GM18868 (cell line): ENCODE results near the gene WNK2.

Source experiments
- ATAC-seq: cut with Tn5 transposase; IDR thresholded peaks from one replicate; pipeline ENCODE4 v1.9.1; 2021; ENCODE audit warnings: mild to moderate bottlenecking, moderate library complexity; ENCODE audit not compliant: unreplicated experiment

Gene WNK2

GRCh38 chr9:93303258-93303771 is 119.4 kb downstream of the WNK2 start:
- ATAC-seq, result no peak

DNA sequence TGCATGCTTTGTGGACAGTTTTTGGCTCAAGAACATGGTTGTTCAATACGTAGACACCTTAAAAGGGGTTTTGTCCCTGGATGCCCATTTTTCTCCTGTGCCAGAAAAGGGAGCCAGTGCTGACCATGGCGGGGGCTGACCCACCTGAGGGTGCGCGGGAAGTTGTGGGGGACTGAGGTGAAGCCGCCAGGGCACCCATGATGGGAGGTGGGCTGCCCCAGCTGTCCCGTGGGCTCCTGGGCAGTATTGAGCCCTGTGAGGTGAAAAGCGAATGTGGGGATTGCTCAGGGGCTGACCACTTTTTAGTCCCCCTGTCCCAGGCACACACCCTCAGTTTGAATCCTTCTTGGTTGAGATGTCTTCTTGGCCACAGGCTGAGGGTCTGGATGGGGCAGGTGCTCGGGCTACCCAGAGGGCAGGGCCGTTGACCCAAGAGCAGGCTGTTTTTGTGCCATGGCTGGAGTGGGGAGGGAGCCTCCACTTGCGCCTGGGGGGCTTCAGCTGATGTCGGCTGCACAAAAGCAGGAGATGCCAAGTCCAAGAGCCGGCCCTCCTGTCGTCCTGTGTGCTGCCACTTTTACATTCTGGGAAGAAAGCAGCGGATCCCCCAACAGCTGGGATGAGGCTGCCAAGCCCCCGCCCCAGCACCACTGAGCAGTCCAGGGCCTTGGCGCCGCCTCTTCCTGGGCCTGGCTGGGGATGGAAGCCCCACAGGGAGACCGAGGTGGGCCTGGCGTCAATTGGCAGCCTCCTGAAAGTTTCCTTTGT is 120.1 kb downstream of the WNK2 start:
- ATAC-seq, result no peak

DNA sequence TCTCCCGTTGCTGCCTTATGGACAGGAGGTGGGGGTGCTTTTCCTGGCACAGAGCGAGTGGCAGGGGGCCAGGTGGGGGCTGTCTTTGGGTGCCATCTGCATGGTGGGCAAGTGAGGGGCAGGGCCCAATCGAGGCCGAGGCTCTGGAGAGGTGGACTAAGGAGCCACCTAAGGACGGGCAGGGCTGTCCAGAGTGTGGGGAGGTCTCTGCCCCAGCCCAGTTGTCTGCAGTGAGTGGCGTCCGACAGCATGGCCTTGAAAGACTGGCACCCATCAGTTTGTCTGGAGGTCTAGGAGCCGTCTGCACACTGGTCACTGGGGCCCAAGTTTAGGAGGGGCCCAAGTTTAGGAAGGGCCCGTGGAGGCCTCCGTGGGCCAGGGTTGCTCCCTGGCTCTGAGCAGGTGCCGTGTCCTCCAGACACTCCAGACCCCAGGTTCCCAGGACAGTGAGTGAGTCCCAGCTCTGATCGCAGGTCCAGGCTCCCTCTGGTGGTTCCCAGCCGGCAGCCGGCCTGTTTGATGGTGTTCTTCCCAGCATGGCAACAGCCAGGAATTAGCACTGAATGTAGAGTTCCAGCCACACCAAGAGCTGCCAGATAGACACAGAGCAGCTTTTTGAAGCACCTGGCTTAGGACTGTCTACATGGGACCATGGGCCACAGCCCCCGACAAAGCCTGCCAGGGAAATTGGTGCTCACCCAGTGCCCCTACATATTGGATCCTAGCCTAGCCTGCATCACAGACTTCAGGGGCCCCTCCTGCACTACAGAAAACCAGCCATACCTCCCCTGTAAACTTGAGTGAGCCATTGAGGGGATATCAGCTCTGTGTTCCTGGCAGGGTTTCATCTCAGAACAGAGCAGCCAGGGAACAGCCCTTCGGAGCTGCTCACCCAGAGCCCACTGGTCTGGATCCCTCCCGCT is 120.9 kb downstream of the WNK2 start:
- ATAC-seq, result no peak

GRCh38 chr9:93305497-93306020 is 121.6 kb downstream of the WNK2 start:
- ATAC-seq, result no peak

DNA sequence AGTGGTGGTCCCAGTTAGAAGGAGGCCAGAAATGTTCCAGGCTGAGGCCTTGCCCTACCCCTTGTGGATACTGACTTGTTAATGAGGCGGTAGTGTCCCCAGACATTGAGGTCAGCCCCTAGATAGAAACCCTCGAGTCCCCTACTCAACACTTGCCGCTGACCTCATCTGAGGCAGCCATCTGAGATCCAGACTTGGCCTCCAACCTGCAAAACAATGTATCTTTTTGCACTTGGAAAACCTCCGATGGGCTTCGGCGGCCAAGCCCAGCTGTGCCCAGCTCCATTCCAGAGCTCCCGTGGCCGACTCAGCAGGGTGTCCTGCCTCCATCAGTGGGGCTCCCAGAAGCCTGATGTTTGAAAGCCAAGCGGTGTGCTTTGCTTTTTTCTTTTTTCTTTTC is 122.1 kb downstream of the WNK2 start:
- ATAC-seq, result no peak

DNA sequence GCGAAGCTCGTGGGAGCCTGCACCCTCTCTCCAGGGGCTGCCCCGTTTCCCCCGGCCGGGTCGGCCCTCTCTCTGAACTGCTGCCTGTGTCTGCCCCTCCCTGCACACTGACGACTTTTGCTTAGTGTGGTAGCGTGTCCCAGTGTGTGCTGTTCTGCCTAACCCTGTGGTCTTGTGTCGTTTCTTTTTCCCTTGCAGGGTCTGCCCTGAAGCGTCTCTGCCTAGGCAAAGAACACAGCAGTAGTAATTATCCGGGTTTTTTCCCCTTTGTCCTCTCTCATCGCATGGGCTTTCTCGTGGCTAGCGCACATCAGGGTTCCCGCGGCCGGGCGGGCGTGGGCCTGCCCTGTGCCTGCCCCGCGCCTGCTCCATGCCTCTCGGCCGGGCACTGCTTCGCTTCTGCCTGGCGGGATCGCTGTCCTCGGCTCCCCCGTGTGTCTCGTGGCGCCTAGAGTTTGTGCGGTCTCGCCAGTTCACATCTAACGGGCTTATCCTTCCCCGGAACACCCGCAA is 122.7 kb downstream of the WNK2 start:
- no peak for ATAC-seq

- ATAC-seq, result no peak
Observed at GRCh38 chr9:93307468-93308157, 123.7 kb downstream of the WNK2 start.

GRCh38 chr9:93308158-93308602 is 124.2 kb downstream of the WNK2 start:
- no peak for ATAC-seq

DNA sequence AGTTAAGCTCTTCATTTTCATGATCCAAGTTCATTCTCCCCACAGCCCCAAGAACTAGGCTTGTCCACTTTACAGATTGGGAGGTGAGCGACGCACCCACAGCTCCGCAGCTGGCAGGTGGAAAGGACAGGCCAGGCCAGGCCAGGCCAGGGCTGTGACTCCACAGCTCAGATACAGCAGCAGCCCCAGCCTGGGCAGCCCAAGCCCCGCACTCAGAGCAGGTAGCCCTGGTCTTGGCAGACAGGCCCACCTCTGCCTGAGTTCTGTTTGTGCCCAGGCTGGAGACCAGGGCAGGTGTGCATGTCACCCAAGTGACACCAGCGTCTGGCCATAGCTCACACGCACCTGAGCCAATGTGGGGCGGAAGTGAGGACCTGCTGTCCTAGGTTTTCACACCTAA is 124.7 kb downstream of the WNK2 start:
- no peak for ATAC-seq

DNA sequence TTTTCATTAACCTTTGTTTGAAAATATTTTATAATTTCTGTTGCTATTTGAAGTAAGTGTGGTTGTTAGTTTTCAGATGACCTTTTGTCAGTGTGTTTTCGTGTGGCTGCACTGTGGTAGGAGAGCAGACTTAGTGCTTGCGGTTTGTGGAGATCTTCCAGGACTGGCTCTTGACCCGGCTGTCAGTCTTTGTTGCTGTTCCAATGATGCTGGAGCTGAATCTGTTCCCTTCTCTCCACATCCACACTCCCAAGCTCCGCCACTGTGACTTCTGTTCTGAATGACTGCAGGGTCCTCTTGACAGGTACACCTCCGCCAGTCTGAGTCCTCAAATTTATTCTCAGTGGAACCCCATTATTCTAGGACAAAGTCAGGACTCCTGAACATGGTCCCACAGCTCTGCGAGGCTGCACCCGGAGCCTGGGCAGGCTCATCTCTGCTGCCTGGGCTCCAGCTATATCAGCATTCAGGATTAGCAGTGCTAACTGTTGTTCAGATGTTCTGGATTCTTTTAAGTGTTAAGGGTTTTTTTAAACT is 126.0 kb downstream of the WNK2 start:
- no peak for ATAC-seq

GRCh38 chr9:93315118-93315517 is 131.2 kb downstream of the WNK2 start:
- no peak for ATAC-seq

- ATAC-seq, result no peak
Observed at GRCh38 chr9:93315960-93316359, 132.0 kb downstream of the WNK2 start.

GRCh38 chr9:93316726-93317494 is 133.0 kb downstream of the WNK2 start:
- no peak for ATAC-seq

DNA sequence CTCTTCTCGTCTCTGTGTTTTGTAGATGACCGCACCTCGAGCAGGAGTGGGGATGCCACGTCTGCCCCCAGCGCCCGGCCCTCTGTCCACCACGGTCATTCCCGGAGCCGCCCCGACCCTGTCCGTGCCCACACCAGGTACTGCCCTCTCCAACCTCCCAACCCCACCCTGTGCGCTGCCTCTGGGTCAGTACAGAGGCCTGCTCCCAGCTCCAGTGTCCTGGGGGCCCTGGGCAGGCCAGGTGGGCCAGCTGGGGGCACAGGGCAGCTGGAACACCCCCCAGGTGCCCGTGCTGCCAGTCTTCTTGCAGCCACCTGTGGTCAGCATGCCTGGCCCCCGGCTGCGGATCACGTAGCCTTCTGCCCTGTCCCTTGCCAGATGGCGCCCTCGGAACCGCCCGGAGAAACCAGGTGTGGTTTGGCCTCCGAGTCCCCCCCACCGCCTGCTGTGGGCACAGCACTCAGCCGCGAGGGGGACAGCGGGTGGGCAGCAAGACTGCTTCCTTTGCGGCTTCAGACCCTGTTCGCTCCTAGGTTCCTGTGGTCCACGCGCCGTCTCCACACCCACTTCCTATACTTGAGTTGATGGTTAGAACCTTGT is 133.7 kb downstream of the WNK2 start:
- ATAC-seq, result no peak

- ATAC-seq, result no peak
Observed at GRCh38 chr9:93318480-93318879, 134.5 kb downstream of the WNK2 start.

DNA sequence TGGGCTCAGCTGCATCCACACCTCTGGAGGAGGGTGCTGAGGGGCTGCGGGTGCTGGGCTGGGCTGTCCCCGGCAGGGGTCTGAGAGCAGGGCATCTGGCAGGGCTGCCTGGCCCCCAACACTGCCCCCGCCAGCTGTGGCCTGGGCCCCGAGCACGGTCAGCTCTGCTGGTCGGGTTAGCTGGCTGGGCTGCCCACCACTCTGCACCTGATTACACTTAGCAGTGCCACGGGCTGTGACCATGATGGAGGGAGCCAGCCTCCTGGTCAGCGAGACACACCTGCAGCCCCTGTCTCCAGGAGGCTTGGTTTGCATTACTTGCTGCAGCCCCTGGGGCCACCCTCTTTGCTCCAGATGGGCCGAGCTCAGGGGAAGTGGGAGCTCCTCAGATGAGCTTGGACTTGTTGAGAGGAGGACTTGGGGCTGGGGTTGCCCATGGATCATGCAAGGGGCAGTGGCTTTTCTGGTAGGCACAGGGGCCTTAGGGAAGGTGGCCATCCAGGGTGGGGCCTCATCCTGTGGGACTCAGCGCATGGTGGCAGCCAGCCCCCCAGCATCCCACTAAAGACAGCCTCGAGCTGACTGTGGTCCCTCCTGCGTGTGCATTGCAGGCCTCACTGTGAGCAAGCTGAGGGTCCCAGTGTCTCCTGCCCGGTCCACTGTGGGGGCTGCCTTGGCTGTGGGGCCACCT is 135.5 kb downstream of the WNK2 start:
- no peak for ATAC-seq

DNA sequence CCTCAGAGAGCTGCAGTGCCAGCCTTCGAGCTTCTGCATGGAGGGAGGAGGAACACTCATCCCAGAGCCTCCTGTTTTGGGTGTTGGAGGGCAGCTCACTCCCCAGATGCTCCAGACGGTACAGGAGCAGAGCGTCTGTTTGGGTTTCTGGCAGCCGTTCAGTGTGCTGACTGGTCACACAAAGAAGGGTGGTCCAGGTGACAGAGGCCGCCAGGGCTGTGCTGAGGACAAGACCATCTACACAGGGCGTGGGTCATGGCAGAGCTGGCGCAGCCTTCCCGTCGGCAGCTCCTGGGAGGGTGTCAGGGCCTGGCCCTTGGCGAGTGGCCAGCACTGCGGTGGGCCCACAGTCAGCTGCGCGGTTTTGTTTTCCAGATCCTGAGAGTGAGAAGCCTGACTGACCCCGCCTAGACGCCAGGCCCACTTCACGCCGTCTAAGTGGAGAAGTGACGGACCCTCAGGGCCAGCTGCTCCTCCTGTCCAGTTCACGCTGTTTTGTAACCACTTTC is 136.1 kb downstream of the WNK2 start:
- no peak for ATAC-seq

DNA sequence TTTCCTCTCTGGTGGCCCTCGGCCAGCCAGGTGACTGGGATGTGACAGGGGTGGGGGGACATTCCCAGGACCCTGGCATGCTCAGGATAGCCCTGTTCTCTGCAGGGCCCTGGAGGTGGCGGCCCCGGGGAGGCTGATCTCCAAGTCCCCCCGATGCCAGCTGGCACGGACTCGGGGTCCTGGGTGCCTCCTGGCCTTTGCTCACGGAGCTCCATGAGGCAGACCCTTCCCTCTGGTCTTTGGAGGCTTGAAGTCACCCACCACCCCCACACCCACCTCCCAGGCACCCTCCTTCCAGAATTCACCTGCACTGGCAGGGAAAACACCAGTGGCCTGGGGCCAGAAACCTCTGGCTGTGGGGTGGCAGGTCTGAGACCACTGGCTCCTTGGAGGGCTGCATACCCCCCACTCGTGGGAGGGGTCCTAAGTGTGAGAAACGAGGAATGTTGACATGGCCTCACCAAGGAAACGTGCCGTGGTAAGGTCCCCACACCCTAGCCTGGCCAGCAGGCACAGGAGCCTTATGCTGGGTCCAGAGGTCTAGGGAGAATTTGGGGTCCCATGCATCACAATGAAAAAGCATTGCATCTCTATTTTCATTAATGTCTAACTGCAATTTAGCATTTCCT is 136.8 kb downstream of the WNK2 start:
- ATAC-seq, result no peak
